ENCODE data around the gene C4orf54.

DNA sequence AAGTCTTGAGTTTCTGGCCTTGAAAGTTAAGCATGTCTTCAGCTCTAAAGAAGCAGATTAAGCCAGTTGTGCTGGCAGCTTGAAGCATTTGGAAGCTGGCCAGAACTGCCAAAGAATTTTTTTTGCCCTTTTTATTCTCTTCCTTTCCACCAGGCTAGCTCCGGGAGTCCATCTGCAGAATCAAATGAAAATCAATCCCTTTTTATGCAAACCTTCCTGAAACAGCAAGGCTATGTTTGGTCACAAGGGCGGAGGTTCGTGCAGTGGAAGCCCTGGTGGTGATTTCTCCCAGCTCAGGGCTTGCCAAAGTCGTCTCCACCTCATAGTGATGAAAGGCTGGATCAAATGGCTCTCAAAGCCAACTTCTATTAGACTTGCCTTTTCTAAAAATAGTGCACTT is 21.6 kb upstream of the C4orf54 start:
- TF ChIP-seq POLR2A (IDR thresholded peaks at IDR 0.05), result no peak
- TF ChIP-seq, protein P1, sequence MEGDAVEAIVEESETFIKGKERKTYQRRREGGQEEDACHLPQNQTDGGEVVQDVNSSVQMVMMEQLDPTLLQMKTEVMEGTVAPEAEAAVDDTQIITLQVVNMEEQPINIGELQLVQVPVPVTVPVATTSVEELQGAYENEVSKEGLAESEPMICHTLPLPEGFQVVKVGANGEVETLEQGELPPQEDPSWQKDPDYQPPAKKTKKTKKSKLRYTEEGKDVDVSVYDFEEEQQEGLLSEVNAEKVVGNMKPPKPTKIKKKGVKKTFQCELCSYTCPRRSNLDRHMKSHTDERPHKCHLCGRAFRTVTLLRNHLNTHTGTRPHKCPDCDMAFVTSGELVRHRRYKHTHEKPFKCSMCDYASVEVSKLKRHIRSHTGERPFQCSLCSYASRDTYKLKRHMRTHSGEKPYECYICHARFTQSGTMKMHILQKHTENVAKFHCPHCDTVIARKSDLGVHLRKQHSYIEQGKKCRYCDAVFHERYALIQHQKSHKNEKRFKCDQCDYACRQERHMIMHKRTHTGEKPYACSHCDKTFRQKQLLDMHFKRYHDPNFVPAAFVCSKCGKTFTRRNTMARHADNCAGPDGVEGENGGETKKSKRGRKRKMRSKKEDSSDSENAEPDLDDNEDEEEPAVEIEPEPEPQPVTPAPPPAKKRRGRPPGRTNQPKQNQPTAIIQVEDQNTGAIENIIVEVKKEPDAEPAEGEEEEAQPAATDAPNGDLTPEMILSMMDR (IDR thresholded peaks at IDR 0.05), result no peak
